Measurements from ENCODE around the gene COLGALT1.

The COLGALT1 gene

DNA sequence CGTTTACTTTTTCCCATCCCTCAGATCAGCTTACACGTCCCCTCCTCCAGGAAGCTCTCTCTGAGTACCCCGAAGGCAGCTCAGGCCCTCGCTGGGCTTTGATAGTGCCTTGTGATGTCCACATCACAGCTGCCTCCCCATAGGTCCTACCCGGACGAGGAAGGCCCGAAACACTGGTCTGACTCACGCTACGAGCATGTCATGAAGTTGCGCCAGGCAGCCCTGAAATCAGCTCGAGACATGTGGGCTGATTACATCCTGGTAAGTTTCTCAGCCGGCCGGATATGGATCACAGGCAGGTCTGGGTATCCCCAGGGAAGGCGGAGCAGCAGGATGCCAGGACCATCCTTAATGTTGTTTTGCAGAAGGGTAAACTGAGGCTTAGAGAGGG, 4.8 kb downstream of the COLGALT1 start:
- Histone ChIP-seq H3K27ac (ENCODE audit: poor library complexity, severe bottlenecking) (peak overlapping the region; percentile 87), H3K36me3 (ENCODE audit: low read depth) (peaks cover 79% of the 10 kb centered on the region), H3K4me3 (ENCODE audit: severe bottlenecking) (no peak overlapping the region), H3K27me3 (ENCODE audit: insufficient read depth, poor library complexity, severe bottlenecking) (no peaks in the 10 kb centered on the region), H3K4me1 (ENCODE audit: insufficient read depth, poor library complexity, severe bottlenecking) (peaks cover 15% of the 10 kb centered on the region), H3K9me3 (ENCODE audit: severe bottlenecking) (no peaks in the 10 kb centered on the region)
- DNase-seq (ENCODE audit: low spot score) (peak; percentile 91), ATAC-seq (ENCODE audit: low read depth) (peak; percentile 90)
- TF ChIP-seq, protein P1, sequence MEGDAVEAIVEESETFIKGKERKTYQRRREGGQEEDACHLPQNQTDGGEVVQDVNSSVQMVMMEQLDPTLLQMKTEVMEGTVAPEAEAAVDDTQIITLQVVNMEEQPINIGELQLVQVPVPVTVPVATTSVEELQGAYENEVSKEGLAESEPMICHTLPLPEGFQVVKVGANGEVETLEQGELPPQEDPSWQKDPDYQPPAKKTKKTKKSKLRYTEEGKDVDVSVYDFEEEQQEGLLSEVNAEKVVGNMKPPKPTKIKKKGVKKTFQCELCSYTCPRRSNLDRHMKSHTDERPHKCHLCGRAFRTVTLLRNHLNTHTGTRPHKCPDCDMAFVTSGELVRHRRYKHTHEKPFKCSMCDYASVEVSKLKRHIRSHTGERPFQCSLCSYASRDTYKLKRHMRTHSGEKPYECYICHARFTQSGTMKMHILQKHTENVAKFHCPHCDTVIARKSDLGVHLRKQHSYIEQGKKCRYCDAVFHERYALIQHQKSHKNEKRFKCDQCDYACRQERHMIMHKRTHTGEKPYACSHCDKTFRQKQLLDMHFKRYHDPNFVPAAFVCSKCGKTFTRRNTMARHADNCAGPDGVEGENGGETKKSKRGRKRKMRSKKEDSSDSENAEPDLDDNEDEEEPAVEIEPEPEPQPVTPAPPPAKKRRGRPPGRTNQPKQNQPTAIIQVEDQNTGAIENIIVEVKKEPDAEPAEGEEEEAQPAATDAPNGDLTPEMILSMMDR (IDR thresholded peaks at IDR 0.05; ENCODE audit: poor library complexity, severe bottlenecking): no peak

DNA sequence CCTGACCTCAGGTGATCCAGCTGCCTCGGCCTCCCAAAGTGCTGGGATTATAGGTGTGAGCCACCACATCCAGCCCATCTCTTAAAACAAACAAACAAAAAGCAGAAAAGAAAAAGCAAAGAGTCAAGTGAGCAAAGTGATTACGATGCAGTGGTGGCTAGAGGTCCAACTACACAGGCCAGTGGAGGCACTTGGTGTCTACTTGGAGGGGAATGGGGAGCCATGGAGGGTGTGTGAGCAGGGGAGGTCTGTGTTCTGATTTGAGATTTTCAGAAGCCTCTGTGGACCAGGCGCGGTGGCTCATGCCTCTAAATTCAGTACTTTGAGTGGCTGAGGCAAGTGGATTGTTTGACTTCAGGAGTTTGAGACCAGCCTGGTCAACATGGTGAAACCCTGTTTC, 6.6 kb downstream of the COLGALT1 start:
- no peak for ATAC-seq (ENCODE audit: low read depth)
- DNase-seq (ENCODE audit: low spot score): no peak
- peaks cover 12% of the 10 kb centered on the region for H3K4me1 ChIP-seq (ENCODE audit: insufficient read depth, poor library complexity, severe bottlenecking)
- no peak overlapping the region for H3K4me3 ChIP-seq (ENCODE audit: severe bottlenecking)
- H3K27ac ChIP-seq (ENCODE audit: poor library complexity, severe bottlenecking): no peak overlapping the region
- no peaks in the 10 kb centered on the region for H3K27me3 ChIP-seq (ENCODE audit: insufficient read depth, poor library complexity, severe bottlenecking)
- no peaks in the 10 kb centered on the region for H3K9me3 ChIP-seq (ENCODE audit: severe bottlenecking)
- TF ChIP-seq, protein P1 (IDR thresholded peaks at IDR 0.05; ENCODE audit: poor library complexity, severe bottlenecking): no peak
- peaks cover 94% of the 10 kb centered on the region for H3K36me3 ChIP-seq (ENCODE audit: low read depth)

DNA sequence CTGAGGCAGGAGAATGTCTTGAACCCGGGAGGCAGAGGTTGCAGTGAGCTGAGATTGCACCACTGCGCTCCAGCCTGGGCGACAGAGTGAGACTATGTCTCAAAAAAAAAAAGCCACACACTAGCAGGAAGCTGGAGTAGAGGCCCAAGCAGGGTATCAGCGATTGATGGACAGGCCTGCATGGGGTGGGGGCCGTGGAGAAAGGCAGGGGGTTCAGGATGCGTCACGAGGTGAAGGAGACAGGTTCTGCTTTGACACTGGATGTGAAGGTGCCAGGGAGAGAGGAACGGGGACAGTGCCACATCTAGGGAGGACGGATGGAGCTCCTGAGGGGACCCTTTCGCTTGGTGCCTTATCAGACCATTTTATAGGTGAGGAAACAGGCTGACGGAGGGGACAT, 7.1 kb downstream of the COLGALT1 start:
- no peak for DNase-seq (ENCODE audit: low spot score)
- Histone ChIP-seq H3K4me1 (ENCODE audit: insufficient read depth, poor library complexity, severe bottlenecking) (peaks cover 12% of the 10 kb centered on the region), H3K27ac (ENCODE audit: poor library complexity, severe bottlenecking) (no peak overlapping the region), H3K9me3 (ENCODE audit: severe bottlenecking) (no peaks in the 10 kb centered on the region), H3K4me3 (ENCODE audit: severe bottlenecking) (no peak overlapping the region), H3K36me3 (ENCODE audit: low read depth) (peaks cover 94% of the 10 kb centered on the region), H3K27me3 (ENCODE audit: insufficient read depth, poor library complexity, severe bottlenecking) (no peaks in the 10 kb centered on the region)
- TF ChIP-seq, protein P1 (IDR thresholded peaks at IDR 0.05; ENCODE audit: poor library complexity, severe bottlenecking): no peak
- ATAC-seq (ENCODE audit: low read depth): no peak

DNA sequence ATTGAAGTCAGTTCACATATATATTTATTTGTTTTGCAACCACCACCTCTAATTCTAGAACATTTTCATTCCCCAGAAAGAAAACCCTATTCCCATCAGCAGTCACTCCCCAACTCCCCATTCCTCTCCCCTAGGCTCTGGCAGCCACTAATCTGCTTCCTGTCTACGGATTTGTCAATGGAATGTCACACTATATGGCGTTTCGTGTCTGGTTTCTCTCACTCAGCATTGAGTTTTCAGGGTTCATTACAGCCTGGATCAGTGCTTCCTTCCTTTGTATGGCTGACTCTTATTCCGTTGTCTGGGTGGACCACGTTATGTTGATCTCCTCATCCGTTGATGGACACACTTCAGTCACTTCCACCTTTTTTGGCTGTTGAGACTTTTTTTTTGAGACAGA, 9.3 kb downstream of the COLGALT1 start:
- peaks cover 7% of the 10 kb centered on the region for H3K4me1 ChIP-seq (ENCODE audit: insufficient read depth, poor library complexity, severe bottlenecking)
- H3K9me3 ChIP-seq (ENCODE audit: severe bottlenecking): no peaks in the 10 kb centered on the region
- no peaks in the 10 kb centered on the region for H3K27me3 ChIP-seq (ENCODE audit: insufficient read depth, poor library complexity, severe bottlenecking)
- DNase-seq (ENCODE audit: low spot score) (no peak), ATAC-seq (ENCODE audit: low read depth) (no peak)
- H3K4me3 ChIP-seq (ENCODE audit: severe bottlenecking): no peak overlapping the region
- H3K27ac ChIP-seq (ENCODE audit: poor library complexity, severe bottlenecking): no peak overlapping the region
- H3K36me3 ChIP-seq (ENCODE audit: low read depth): peaks cover 94% of the 10 kb centered on the region
- TF ChIP-seq, protein P1 (IDR thresholded peaks at IDR 0.05; ENCODE audit: poor library complexity, severe bottlenecking): no peak

DNA sequence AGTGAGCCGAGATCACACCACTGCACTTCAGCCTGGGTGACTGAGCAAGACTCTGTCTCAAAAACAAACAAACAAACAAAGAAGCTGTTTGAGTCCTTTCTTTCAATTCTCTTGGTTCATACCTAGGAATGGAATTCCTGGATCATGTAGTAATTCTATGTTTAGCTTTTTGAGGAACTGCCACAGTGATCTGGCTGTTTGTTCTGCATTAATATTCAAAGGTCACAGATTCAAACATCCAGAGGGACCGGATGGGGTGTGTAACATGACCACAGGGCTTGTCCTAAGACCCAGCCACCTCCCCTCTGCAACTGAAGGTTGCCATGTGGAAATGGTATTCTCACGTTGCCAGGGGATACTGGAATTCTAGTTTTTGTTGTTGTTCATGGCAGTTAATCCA, 10.2 kb downstream of the COLGALT1 start:
- DNase-seq (ENCODE audit: low spot score) (no peak), ATAC-seq (ENCODE audit: low read depth) (no peak)
- H3K27ac ChIP-seq (ENCODE audit: poor library complexity, severe bottlenecking): no peak overlapping the region
- TF ChIP-seq, protein P1 (IDR thresholded peaks at IDR 0.05; ENCODE audit: poor library complexity, severe bottlenecking): no peak
- no peaks in the 10 kb centered on the region for H3K27me3 ChIP-seq (ENCODE audit: insufficient read depth, poor library complexity, severe bottlenecking)
- H3K9me3 ChIP-seq (ENCODE audit: severe bottlenecking): no peaks in the 10 kb centered on the region
- peaks cover 94% of the 10 kb centered on the region for H3K36me3 ChIP-seq (ENCODE audit: low read depth)
- H3K4me3 ChIP-seq (ENCODE audit: severe bottlenecking): no peak overlapping the region
- peaks cover 1% of the 10 kb centered on the region for H3K4me1 ChIP-seq (ENCODE audit: insufficient read depth, poor library complexity, severe bottlenecking)
